GM12864 (cell line): ENCODE data around the gene ANKZF1.

ENCODE experiments used
- DNase-seq: peaks from one replicate; pipeline ENCODE4 v3.0.0-alpha.2; 2011; ENCODE audit warnings: low read depth
- H3K4me3 ChIP-seq: 2 replicates; pipeline ENCODE4 v1.5.1; 2011; ENCODE audit warnings: mild to moderate bottlenecking, low read depth, low read length, control low read depth
- TF ChIP-seq, protein P1 (sequence below): IDR thresholded peaks from 2 replicates; pipeline ENCODE4 v1.5.1; 2011; ENCODE audit warnings: low read depth, mild to moderate bottlenecking, moderate library complexity, low read length, control low read depth, inconsistent platforms; ENCODE audit errors: missing control alignments

The ANKZF1 gene

GRCh38 chr2:219279151-219279915, 49.7 kb downstream of the ANKZF1 start, which contains the start of gene DNAJB2:
Gene DNAJB2, plus strand, starts transcription at chr2:219279366. Its CDS starts 468 bp downstream, at chr2:219279834.
- H3K4me3 ChIP-seq = peak within 1 kb of the TSS; percentile 76
- peak; percentile 93 for DNase-seq
- TF ChIP-seq, protein P1, sequence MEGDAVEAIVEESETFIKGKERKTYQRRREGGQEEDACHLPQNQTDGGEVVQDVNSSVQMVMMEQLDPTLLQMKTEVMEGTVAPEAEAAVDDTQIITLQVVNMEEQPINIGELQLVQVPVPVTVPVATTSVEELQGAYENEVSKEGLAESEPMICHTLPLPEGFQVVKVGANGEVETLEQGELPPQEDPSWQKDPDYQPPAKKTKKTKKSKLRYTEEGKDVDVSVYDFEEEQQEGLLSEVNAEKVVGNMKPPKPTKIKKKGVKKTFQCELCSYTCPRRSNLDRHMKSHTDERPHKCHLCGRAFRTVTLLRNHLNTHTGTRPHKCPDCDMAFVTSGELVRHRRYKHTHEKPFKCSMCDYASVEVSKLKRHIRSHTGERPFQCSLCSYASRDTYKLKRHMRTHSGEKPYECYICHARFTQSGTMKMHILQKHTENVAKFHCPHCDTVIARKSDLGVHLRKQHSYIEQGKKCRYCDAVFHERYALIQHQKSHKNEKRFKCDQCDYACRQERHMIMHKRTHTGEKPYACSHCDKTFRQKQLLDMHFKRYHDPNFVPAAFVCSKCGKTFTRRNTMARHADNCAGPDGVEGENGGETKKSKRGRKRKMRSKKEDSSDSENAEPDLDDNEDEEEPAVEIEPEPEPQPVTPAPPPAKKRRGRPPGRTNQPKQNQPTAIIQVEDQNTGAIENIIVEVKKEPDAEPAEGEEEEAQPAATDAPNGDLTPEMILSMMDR = no peak

GRCh38 chr2:219279916-219280516, 50.4 kb downstream of the ANKZF1 start:
- peak overlapping the region; percentile 76 for H3K4me3 ChIP-seq
- TF ChIP-seq, protein P1 = peak; percentile 27
- no peak for DNase-seq

- DNase-seq = no peak
- TF ChIP-seq, protein P1 = no peak
- no peak overlapping the region; the same call in 1 of the 2 replicates for H3K4me3 ChIP-seq
These were observed 51.0 kb downstream of the ANKZF1 start for GRCh38 chr2:219280651-219281050.

GRCh38 chr2:219281588-219281987, 52.0 kb downstream of the ANKZF1 start:
- no peak overlapping the region for H3K4me3 ChIP-seq
- no peak for DNase-seq
- TF ChIP-seq, protein P1 = no peak

DNA sequence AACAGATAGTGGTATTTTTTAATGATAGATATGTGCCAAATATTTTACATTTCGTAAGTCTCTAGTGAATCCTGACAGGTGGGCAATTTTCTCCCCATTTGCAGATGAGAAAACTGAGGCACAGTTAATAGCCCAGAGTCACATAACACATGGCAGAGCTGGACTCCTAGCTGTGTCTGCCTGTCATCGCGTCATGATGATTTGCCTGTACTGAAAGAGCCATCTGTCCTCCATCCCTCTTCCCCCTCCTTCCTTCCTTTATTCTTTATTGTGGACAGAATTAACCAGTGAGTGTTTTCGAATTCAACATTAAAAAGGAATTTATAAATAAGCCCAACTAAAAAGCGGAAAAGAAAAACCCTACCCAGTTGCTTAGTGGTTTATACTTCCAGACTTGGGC, 52.8 kb downstream of the ANKZF1 start:
- TF ChIP-seq, protein P1 = no peak
- H3K4me3 ChIP-seq = no peak overlapping the region
- no peak for DNase-seq

DNA sequence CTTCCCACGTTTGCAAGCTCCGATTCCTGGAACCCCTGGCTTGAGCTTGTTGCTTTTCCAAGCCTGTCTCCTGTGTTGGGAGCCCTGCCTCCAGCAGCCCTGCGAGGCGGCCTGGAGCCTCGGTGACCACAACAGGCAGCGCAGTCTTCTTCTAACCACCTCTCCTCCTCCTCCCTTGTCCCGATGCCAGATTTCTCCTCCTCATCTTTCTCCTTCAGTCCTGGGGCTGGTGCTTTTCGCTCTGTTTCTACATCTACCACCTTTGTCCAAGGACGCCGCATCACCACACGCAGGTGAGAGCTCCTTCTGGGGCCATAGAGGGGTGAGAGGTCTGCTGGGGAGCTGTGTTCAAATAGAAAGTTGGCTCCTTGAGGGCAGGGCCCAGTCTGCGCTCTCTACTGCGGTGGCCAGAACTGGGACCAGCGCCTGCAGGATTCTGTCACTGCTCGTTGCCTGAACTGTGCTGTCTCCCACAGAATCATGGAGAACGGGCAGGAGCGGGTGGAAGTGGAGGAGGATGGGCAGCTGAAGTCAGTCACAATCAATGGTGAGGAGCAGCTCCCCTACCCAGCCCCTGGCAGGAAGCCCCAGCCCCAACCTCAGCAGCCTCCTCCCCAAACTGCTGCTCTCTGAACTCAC, 53.5 kb downstream of the ANKZF1 start:
- no peak for DNase-seq
- TF ChIP-seq, protein P1 = no peak
- no peak overlapping the region for H3K4me3 ChIP-seq
